PC-3 (cell line): ENCODE measurements around the gene TOP2B. TPM values are rescaled to one million over a fixed set of nuclear protein-coding genes. Genes with fewer than 3 reads are reported as not detected.

ENCODE experiments used
- ATAC-seq: fragments of 200-7000 bp; cut with Tn5 transposase; 2 replicates; pipeline ENCODE4 v1.9.1; 2020; ENCODE audit warnings: mild to moderate bottlenecking, moderate library complexity
- BruUV-seq: library from RNA; stranded (reverse); fragments of 400-500 nt; replicated peaks from 2 replicates; lab custom pipeline; 2021; lab: Mats Ljungman, UMichigan
- CTCF ChIA-PET: fragments of 300-600 bp; sonication (Branson Sonifier 250); formaldehyde crosslinking; loops from one replicate; lab custom pipeline; 2022; ENCODE audit warnings: antibody characterized with exemption; lab: Charles Lee
- POLR2A ChIA-PET: fragments of 300-600 bp; sonication (Branson Sonifier 250); formaldehyde crosslinking; loops from one replicate; lab custom pipeline; 2022; ENCODE audit warnings: antibody characterized with exemption; ENCODE audit not compliant: unreplicated experiment; lab: Charles Lee
- DNase-seq: peaks from one replicate; pipeline ENCODE4 v3.0.0-alpha.2; 2015
- H2AFZ ChIP-seq: fragments of 300-600 bp; sonication (generic); 2 replicates; pipeline ENCODE4 v1.6.0; 2016; ENCODE audit warnings: antibody characterized with exemption, low read length
- H3F3A ChIP-seq: fragments of 300-600 bp; sonication (generic); one replicate; pipeline ENCODE4 v1.6.0; 2017; ENCODE audit warnings: antibody characterized with exemption, low read length, control low read depth, mild to moderate bottlenecking; ENCODE audit not compliant: unreplicated experiment
- H3K27ac ChIP-seq: fragments of 300-600 bp; sonication (generic); 2 replicates; pipeline ENCODE4 v1.5.1; 2016; ENCODE audit warnings: mild to moderate bottlenecking, low read length
- H3K27me3 ChIP-seq: fragments of 300-600 bp; sonication (generic); 2 replicates; pipeline ENCODE4 v1.6.1; 2016; ENCODE audit warnings: low read length, mixed read lengths
- H3K36me3 ChIP-seq: fragments of 300-600 bp; sonication (generic); 2 replicates; pipeline ENCODE4 v1.6.1; 2016; ENCODE audit warnings: low read depth, mixed run types, low read length, mixed read lengths
- H3K4me1 ChIP-seq: fragments of 300-600 bp; sonication (generic); 2 replicates; pipeline ENCODE4 v1.5.1; 2016; ENCODE audit warnings: low read length; ENCODE audit not compliant: insufficient read depth
- H3K4me2 ChIP-seq: fragments of 300-600 bp; sonication (generic); 2 replicates; pipeline ENCODE4 v1.6.0; 2016; ENCODE audit warnings: low read length
- H3K4me3 ChIP-seq: fragments of 300-600 bp; sonication (generic); 2 replicates; pipeline ENCODE4 v1.5.1; 2016; ENCODE audit warnings: mild to moderate bottlenecking, low read length, mixed read lengths
- H3K79me2 ChIP-seq: fragments of 300-600 bp; sonication (generic); 2 replicates; pipeline ENCODE4 v1.6.1; 2017; ENCODE audit warnings: low read length, mixed read lengths
- H3K9ac ChIP-seq: fragments of 300-600 bp; sonication (generic); 2 replicates; pipeline ENCODE4 v1.6.0; 2016; ENCODE audit warnings: mild to moderate bottlenecking, low read length
- H3K9me2 ChIP-seq: fragments of 300-600 bp; sonication (generic); replicated peaks from 2 replicates; pipeline ENCODE4 v1.6.1; 2016; ENCODE audit warnings: mixed run types, low read length, mixed read lengths
- H3K9me3 ChIP-seq: fragments of 300-600 bp; sonication (generic); 2 replicates; pipeline ENCODE4 v1.6.1; 2016; ENCODE audit warnings: low read length, mixed read lengths
- H4K20me1 ChIP-seq: fragments of 300-600 bp; sonication (generic); 2 replicates; pipeline ENCODE4 v1.6.1; 2016; ENCODE audit warnings: low read length, mixed read lengths
- EZH2 ChIP-seq: fragments of 300-600 bp; sonication (generic); IDR thresholded peaks from one replicate; pipeline ENCODE4 v1.6.1; 2017; ENCODE audit warnings: antibody characterized with exemption, mild to moderate bottlenecking, low read length; ENCODE audit not compliant: unreplicated experiment
- EZH2phosphoT487 ChIP-seq: fragments of 300-600 bp; sonication (generic); IDR thresholded peaks from 2 replicates; pipeline ENCODE4 v1.6.1; 2018; ENCODE audit warnings: mild to moderate bottlenecking, antibody characterized with exemption, low read length, borderline replicate concordance
- intact Hi-C: fragments of 100-400 bp; cut with micrococcal nuclease; formaldehyde crosslinking; loops from 2 replicates; pipeline ENCODE4 v1.9.0; 2023
- total RNA-seq: library from RNA; depleted of rRNA; stranded (reverse); fragments of >200 nt; gene quantifications from 2 replicates; pipeline ENCODE4 v1.2.3, GENCODE V29; 2014
- TF ChIP-seq, protein P1 (sequence below): fragments of 300-600 bp; sonication (generic); conservative IDR thresholded peaks from 2 replicates; pipeline ENCODE4 v1.5.1; 2017; ENCODE audit warnings: antibody characterized with exemption, low read depth, mild to moderate bottlenecking, low read length

Gene TOP2B
- total RNA-seq, 1 experiment from 2014 or later: 79.0 TPM

DNA sequence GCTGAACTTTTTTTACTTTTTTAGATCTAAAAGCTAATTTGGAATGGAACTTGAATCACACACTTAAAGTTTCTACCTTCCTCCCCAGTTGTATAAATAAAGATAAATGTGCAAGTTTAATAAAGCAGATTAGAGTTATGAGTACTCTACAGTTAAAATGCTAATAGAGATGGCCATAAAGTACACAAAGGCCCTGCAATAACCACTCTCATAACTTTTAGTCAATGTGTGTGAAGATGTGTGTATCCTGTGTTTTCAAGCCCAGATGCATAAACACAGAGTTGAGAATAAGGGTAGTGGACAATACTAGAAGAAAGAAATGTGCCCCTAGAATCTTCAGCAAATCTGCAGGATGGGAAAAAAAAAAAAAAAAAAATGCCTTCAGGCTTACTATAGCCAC is 45.3 kb downstream of the TOP2B start:
- ATAC-seq: peak; percentile 41
- Histone ChIP-seq H3K9ac (no peak overlapping the region), H3K4me1 (0 out of 2 replicates have a peak, but pooled peaks cover 4% of the 10 kb centered on the region), H4K20me1 (no peaks in the 10 kb centered on the region), H3K36me3 (peaks cover 45% of the 10 kb centered on the region), H3K27ac (no peak overlapping the region), H2AFZ (no peak overlapping the region), H3K79me2 (no peaks in the 10 kb centered on the region), H3F3A (peaks cover 6% of the 10 kb centered on the region), H3K4me3 (no peak overlapping the region), H3K9me3 (no peaks in the 10 kb centered on the region), H3K4me2 (no peak overlapping the region), H3K27me3 (no peaks in the 10 kb centered on the region), H3K9me2 (no peaks in the 10 kb centered on the region)
- CTCF ChIA-PET: no interaction called here
- no TSS peak for BruUV-seq
- intact Hi-C loops: no loop called here
- no peak for DNase-seq
- TF ChIP-seq, protein P1, sequence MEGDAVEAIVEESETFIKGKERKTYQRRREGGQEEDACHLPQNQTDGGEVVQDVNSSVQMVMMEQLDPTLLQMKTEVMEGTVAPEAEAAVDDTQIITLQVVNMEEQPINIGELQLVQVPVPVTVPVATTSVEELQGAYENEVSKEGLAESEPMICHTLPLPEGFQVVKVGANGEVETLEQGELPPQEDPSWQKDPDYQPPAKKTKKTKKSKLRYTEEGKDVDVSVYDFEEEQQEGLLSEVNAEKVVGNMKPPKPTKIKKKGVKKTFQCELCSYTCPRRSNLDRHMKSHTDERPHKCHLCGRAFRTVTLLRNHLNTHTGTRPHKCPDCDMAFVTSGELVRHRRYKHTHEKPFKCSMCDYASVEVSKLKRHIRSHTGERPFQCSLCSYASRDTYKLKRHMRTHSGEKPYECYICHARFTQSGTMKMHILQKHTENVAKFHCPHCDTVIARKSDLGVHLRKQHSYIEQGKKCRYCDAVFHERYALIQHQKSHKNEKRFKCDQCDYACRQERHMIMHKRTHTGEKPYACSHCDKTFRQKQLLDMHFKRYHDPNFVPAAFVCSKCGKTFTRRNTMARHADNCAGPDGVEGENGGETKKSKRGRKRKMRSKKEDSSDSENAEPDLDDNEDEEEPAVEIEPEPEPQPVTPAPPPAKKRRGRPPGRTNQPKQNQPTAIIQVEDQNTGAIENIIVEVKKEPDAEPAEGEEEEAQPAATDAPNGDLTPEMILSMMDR: no peak
- TF ChIP-seq EZH2: no peak
- no peak for TF ChIP-seq EZH2phosphoT487
- POLR2A ChIA-PET: no interaction called here

DNA sequence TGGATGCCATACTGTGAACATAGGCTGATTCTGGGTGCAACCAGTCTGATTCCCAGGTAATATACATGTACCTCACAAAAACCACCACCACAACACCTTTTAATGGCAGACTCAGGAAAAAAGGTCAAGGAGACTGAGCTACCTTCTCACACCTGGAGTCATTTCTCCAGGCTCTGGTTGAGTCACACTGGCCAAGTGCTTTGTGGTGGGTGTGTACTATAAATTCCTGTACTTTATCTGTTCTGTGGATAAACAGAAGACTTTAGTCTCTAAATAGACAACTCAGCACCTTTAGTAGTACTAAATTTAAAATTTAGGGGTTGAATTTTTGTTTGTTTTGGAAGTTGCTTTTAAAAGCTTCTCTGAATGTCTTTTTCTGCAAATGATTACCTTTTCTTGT is 46.7 kb downstream of the TOP2B start:
- H4K20me1 ChIP-seq: no peaks in the 10 kb centered on the region
- H3K4me2 ChIP-seq: no peak overlapping the region
- 0 out of 2 replicates have a peak, but pooled peaks cover 4% of the 10 kb centered on the region for H3K4me1 ChIP-seq
- no peak overlapping the region for H3K27ac ChIP-seq
- TF ChIP-seq EZH2phosphoT487: no peak
- TF ChIP-seq, protein P1: no peak
- no peak for TF ChIP-seq EZH2
- H3K9ac ChIP-seq: no peak overlapping the region
- H3K9me2 ChIP-seq: no peaks in the 10 kb centered on the region
- peaks cover 6% of the 10 kb centered on the region for H3F3A ChIP-seq
- CTCF ChIA-PET: no interaction called here
- no TSS peak for BruUV-seq
- intact Hi-C loops: no loop called here
- H3K4me3 ChIP-seq: no peak overlapping the region
- H2AFZ ChIP-seq: no peak overlapping the region
- no peaks in the 10 kb centered on the region for H3K79me2 ChIP-seq
- H3K9me3 ChIP-seq: no peaks in the 10 kb centered on the region
- H3K27me3 ChIP-seq: no peaks in the 10 kb centered on the region
- H3K36me3 ChIP-seq: peaks cover 42% of the 10 kb centered on the region
- ATAC-seq: peak; percentile 66
- peak; percentile 41 for DNase-seq
- POLR2A ChIA-PET: no interaction called here

DNA sequence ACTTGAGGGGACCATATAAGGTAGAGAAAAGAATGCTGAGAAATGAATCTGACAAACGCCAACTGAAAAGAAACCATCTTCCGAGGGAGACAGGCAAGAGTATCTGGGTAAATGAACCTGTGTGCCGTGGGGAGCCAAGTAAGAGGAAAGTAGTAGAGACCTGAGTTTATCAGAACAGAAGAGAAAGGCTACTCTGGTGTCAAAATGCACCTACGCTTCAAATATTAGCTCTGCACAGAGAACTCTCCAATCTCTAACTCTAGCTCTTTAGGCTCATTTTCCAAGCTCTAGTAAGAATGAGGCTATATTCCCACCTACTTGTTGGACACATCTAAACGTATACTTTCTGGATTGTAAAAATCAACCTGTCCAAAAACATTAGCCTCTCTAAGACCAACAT is 53.5 kb downstream of the TOP2B start:
- TF ChIP-seq EZH2phosphoT487 (no peak), EZH2 (no peak)
- Histone ChIP-seq H3K27ac (no peak overlapping the region), H3K9me3 (no peaks in the 10 kb centered on the region), H4K20me1 (no peaks in the 10 kb centered on the region), H3K9me2 (no peaks in the 10 kb centered on the region), H3K27me3 (no peaks in the 10 kb centered on the region), H3K79me2 (no peaks in the 10 kb centered on the region), H3K9ac (no peak overlapping the region), H3K36me3 (peaks cover 42% of the 10 kb centered on the region; the same call in 1 of the 2 replicates), H2AFZ (no peak overlapping the region), H3F3A (no peaks in the 10 kb centered on the region), H3K4me3 (no peak overlapping the region), H3K4me1 (no peaks in the 10 kb centered on the region), H3K4me2 (no peak overlapping the region)
- ChIA-PET CTCF (no interaction called here), POLR2A (no interaction called here)
- ATAC-seq (no peak), DNase-seq (no peak)
- intact Hi-C loops: no loop called here
- BruUV-seq: no TSS peak
